Loucy (cell line): ENCODE results near the gene ALPP.

Experiments
- EZH2phosphoT487 ChIP-seq: fragments of 200-600 bp; IDR thresholded peaks from 2 replicates; pipeline ENCODE4 v1.6.1; 2018; ENCODE audit warnings: antibody characterized with exemption, mild to moderate bottlenecking, moderate library complexity, borderline replicate concordance
- TF ChIP-seq, protein P1 (sequence below): fragments of 200-600 bp; sonication (generic); conservative IDR thresholded peaks from 2 replicates; pipeline ENCODE4 v1.5.1; 2014; ENCODE audit warnings: mild to moderate bottlenecking, antibody characterized with exemption, low read length

DNA sequence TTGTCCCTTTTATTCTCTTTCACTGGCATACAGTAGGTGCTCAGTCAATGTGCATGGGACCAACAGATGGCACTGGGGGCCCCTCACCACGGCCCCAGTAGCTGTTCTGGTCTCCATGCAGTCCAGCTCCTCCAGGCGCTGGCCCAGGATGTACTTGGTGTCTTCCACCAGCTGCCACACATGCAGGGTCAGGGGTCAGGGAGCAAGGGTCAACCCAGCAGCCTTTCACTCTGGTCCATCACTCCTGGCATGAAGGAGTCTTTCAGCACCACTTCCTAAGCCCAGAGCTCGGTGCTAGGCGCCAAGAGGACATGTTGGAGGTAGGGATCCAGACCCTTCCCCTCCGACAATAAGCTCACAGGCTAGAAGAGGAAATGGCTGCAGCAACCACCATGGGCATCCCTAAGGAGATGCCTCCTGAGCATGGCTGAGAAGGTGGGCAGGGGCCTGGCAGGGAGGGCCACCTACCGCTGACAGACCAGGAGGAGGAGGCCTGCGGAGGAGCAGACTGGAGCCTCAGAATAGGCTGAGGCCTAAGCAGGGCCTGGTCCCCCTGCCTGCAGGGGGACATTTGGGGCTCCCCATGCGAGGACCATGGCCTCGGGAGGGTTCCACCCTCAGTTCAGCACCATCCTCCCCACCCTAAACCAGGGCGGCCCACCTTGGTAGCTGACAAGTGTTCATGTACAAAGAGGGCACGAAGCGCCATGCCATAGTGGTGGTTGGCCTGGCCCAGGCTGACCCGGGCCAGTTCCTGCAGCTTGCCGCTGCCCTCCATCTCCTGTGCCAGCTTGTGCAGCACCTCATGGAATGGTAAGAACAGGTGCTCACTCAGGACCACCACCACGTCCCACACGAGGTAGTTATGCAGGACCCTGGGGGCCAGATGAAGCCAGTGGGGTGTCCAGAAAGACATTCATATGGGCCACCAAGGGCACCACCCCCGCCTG is 38.2 kb downstream of the ALPP start:
- no peak for TF ChIP-seq EZH2phosphoT487
- TF ChIP-seq, protein P1, sequence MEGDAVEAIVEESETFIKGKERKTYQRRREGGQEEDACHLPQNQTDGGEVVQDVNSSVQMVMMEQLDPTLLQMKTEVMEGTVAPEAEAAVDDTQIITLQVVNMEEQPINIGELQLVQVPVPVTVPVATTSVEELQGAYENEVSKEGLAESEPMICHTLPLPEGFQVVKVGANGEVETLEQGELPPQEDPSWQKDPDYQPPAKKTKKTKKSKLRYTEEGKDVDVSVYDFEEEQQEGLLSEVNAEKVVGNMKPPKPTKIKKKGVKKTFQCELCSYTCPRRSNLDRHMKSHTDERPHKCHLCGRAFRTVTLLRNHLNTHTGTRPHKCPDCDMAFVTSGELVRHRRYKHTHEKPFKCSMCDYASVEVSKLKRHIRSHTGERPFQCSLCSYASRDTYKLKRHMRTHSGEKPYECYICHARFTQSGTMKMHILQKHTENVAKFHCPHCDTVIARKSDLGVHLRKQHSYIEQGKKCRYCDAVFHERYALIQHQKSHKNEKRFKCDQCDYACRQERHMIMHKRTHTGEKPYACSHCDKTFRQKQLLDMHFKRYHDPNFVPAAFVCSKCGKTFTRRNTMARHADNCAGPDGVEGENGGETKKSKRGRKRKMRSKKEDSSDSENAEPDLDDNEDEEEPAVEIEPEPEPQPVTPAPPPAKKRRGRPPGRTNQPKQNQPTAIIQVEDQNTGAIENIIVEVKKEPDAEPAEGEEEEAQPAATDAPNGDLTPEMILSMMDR = no peak
